ENCODE data around the gene SLC1A7. TPM values are rescaled to one million over a fixed set of nuclear protein-coding genes. Genes with fewer than 3 reads are reported as not detected.

Gene SLC1A7
- total RNA-seq, 1 donor from 2014 or later, result 21.1 TPM

DNA sequence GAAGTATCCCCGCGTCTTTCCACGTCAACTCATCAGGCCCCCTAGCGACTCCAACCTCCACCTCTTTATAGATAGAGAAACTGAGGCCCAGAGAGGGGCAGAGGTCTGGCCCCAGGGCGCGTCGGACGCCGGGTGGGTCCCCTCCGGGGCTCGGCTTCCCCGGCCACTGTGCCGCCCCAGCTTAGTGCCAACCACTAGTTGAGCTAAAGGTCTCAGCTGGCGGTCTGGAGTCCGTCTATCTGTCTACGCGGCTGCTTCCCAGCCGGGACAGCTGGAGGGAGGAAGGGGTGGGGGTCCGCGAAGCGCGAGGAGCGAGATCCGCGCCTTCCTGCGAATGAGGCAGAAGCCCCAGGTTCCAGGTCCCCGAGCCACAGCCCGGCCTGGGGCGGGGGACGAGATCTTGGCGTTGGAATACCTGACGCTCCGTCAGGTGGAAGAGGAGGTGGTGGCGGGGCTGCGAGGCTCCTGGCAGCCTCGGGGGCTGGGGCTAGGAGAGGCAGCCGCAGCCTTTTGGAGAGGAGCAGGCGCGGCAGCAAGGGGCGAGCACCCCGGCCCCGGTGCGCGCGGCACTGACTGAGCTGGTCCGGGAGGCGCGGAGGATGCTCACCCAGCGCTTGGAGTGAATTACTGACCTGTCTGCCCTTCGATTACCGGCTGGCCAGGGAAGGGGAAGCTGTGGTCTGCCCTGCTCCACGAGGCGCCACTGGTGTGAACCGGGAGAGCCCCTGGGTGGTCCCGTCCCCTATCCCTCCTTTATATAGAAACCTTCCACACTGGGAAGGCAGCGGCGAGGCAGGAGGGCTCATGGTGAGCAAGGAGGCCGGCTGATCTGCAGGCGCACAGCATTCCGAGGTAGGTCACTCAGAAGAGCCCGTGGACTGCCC is 79.5 kb downstream of the SLC1A7 start:
- DNase-seq (ENCODE audit: low spot score), result no peak

DNA sequence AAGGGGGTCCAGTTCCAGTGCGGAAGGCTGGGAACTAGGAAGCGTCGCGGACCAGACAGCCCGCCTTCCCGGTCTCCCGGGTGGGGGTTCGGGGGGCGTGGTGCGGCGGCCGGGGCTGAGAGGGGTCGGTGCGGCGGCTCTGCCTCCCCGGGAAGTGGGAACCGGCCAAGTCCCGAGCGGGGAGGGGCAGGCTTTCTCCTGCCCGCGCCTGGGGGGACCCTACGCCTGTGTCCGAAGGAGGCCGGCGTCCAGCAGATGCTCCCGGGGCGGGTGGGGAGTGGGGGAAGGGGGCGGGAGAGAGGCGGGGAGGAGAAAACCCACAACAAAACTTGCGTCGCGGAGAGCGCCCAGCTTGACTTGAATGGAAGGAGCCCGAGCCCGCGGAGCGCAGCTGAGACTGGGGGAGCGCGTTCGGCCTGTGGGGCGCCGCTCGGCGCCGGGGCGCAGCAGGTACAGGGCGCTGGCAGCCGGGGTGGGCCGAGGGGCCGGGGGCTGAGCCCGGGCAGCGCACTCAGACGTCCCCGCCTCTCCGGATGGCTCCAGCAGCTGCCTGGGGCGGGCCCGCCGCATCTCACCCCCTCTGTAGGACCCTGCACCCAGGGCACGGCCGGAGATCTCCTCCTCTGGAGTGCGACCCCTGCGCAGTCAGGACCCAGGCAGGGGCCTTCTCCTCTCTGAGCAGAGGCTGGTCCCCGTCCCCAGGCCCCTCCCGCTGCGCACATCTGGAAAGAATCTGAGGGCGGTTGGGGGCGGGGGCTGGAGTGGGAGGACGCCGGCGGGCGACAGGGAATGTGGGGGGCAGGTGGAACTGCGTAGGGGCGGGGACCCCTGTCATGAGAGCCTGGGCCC is 80.4 kb downstream of the SLC1A7 start, which contains the start of gene PODN:
Gene PODN, plus strand, starts transcription at position 355 of the 849 bp plus-strand sequence. CDS start 7,643 bp downstream, outside the sequence.
- DNase-seq (ENCODE audit: low spot score), result peak; percentile 35

DNA sequence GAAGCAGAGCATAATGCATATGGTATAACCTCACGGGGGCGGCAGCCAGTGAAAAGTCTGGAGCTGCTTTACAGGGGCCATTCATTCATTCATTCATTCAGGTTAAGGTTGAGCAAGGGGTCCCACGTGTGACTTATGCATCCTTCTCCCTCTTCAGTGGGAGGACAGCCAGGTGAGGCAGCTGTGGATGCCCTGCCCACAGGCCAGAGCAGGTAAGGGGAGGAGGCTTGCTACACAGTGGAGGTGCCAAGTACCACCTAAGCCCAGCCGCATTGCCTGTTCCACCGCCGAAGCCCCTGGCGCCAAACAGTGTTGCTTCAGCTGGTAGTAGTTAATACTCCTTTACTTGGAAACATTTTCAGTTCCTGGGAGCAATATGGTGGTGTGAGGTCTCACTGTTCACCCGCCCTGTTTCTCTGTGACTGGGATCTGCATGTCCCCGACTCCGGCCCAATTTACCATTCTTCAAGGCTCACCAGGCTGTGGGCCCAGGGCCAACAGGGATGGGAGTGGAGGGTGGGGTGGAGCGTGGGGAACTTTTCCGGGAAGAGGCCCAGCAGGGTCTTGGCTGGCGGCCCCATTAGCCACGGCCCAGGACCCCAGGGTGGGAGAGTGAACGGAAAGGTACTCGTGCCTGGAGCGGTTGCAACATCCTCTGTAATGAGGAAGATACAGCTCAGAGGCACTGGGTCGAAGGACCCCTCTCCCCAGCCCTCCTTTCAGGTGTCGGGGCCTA is 81.1 kb downstream of the SLC1A7 start:
- no peak for DNase-seq (ENCODE audit: low spot score)

GRCh38 chr1:53060579-53060978 is 81.9 kb downstream of the SLC1A7 start:
- no peak for DNase-seq (ENCODE audit: low spot score)

GRCh38 chr1:53057127-53057526 is 85.3 kb downstream of the SLC1A7 start:
- no peak for DNase-seq (ENCODE audit: low spot score)

DNA sequence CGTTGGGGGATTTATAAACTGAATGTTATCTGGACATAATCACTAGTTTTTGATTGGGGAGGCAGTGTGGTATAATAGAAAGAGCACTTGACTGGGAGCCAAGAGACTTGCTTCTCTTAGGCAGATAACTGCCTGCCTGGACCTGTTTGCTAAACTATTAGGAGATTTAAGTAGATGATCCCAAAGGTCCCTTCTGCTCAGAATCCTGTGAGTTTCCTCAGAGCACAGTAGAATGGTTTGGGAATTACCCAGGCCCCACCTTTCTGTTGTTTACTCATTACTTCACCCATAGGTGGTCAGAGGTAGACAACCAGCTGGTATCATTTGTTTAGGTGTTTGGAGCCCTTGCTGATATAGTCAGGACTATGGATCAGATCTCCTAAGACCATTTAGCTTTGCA is 90.8 kb downstream of the SLC1A7 start:
- DNase-seq (ENCODE audit: low spot score), result no peak

GRCh38 chr1:53050310-53050709 is 92.1 kb downstream of the SLC1A7 start:
- no peak for DNase-seq (ENCODE audit: low spot score)

GRCh38 chr1:53049574-53049967 is 92.9 kb downstream of the SLC1A7 start:
- DNase-seq (ENCODE audit: low spot score), result no peak

- no peak for DNase-seq (ENCODE audit: low spot score)
These were observed 93.4 kb downstream of the SLC1A7 start for GRCh38 chr1:53048960-53049573.

DNA sequence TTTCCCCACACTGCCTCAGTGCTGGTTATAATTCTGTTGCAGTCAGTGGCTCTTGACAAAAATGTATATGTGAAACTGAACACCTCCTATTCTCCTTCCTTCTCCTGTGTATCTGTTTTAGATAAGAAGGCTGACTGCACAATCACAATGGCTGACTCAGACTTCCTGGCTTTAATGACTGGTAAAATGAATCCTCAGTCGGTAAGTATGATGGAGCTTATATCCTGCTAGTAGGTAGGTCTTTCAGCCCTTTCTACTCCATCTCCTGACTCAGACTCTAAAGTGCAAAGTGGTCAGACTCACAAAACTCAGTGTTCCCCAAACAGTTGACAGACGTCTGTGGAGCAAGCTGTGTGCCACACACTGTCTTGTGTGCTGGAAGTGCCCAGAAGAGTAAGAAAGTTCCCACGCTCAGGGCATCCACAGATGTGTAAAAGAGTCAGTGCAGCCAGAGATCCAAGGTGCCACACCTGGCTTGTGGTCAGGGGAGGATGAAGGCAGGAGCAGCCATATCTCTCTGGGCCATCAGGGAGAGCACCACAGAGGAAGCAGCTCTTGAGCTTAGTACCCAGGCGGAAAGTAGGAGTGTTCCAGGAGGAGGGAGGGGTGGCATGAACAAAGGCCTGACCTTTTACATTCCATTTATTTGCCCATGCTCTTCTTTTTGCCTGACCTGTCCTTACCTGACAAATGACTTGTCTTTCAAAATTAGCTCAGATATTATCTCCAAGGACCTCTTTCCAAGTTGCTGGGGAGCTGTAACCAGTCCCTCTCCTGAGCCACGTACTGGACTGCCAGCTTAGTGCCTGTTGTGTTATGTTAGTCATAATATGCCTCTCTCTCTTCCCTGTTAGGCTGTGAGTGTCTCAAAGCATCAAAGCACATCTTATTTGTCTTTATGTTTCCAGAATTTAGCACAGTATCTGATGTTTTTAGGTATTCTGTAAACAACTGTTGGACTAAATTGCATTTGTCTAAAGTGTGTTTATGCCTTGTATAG is 94.4 kb downstream of the SLC1A7 start:
- DNase-seq (ENCODE audit: low spot score), result no peak

DNA sequence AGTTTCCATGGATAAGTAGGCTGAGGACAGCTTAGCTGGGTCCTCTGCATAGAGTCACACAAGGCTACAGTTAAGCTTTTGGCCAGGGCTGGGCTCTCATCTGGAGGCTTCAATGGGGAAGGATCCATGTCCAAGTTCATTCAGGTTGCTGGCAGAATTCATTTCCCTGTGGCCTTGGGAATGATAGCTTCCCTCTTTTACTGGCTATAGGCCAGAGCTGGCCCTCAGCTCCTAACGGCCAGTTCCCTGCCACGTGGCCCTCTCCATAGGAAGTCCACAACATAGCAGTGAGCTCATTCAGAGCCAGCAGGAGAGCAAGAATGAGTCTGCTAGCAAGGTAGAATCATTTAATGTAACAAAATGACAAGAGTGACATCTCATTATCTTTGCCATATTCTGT is 95.5 kb downstream of the SLC1A7 start:
- DNase-seq (ENCODE audit: low spot score), result peak; percentile 43

GRCh38 chr1:53044926-53045325 is 97.5 kb downstream of the SLC1A7 start:
- DNase-seq (ENCODE audit: low spot score), result no peak

- no peak for DNase-seq (ENCODE audit: low spot score)
These were observed 99.2 kb downstream of the SLC1A7 start for GRCh38 chr1:53043271-53043670.

GRCh38 chr1:53038566-53038965 is 103.9 kb downstream of the SLC1A7 start:
- no peak for DNase-seq (ENCODE audit: low spot score)

Other genes with a start within 250 kb of the SLC1A7 start
- gene ECHDC2, start 220.9 kb downstream of the SLC1A7 start, total RNA-seq, result 227 TPM
- 208 TPM for gene SCP2, start 215.4 kb downstream of the SLC1A7 start, total RNA-seq
- gene PODN, start 80.4 kb downstream of the SLC1A7 start, total RNA-seq, result 250 TPM
- 35.0 TPM for gene CPT2, start 54.2 kb upstream of the SLC1A7 start, total RNA-seq
- gene CZIB, start 78.0 kb upstream of the SLC1A7 start, total RNA-seq, result 56.7 TPM
- 27.9 TPM for gene MAGOH, start 95.9 kb upstream of the SLC1A7 start, total RNA-seq
- gene LRP8, start 185.4 kb upstream of the SLC1A7 start, total RNA-seq, result 3.5 TPM

Measured in mucosa of gallbladder (tissue), 1 donor.